Measurements from ENCODE around the gene CCHCR1. TPM values are rescaled to one million over a fixed set of nuclear protein-coding genes. Genes with fewer than 3 reads are reported as not detected.
"Not testable (repeated sequence)": the region's sequence is repeated elsewhere in the genome, so short reads cannot be mapped to it uniquely, and the experiment has no call there.

CCHCR1 gene
- total RNA-seq, 3 donors from 2014 or later = 10.9 to 17.1 (median 17.0) TPM

DNA sequence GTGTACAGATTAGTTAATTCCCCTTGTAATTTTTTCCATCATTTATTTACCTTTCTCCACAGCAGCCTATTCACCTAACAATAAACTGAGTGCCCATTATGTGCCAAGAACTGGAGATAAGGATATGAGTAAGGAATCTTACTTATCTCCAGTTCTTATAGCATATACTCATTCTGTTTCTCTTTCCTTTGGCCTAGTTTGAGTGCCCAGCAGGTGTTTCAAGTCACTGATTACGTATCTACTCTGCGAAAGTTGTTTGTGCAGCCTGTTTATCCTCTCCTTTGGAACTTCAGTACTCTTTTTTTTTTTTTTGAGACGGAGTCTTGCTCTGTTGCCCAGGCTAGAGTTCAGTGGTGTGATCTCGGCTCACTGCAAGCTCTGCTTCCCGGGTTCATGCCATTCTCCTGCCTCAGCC, 30.2 kb upstream of the CCHCR1 start:
- H3K36me3 ChIP-seq = no peaks in the 10 kb centered on the region
- no peaks in the 10 kb centered on the region for H3K27me3 ChIP-seq
- intact Hi-C loops (cut with DNase I; ENCODE audit: low total_unique reads) = no loop called here
- DNase-seq (ENCODE audit: low spot score in 2 of 2) = no peak
- no peak overlapping the region for H3K4me3 ChIP-seq
- no peaks in the 10 kb centered on the region for H3K4me1 ChIP-seq
- TF ChIP-seq, protein P1, sequence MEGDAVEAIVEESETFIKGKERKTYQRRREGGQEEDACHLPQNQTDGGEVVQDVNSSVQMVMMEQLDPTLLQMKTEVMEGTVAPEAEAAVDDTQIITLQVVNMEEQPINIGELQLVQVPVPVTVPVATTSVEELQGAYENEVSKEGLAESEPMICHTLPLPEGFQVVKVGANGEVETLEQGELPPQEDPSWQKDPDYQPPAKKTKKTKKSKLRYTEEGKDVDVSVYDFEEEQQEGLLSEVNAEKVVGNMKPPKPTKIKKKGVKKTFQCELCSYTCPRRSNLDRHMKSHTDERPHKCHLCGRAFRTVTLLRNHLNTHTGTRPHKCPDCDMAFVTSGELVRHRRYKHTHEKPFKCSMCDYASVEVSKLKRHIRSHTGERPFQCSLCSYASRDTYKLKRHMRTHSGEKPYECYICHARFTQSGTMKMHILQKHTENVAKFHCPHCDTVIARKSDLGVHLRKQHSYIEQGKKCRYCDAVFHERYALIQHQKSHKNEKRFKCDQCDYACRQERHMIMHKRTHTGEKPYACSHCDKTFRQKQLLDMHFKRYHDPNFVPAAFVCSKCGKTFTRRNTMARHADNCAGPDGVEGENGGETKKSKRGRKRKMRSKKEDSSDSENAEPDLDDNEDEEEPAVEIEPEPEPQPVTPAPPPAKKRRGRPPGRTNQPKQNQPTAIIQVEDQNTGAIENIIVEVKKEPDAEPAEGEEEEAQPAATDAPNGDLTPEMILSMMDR (IDR thresholded peaks at IDR 0.05) = no peak
- TF ChIP-seq POLR2A (IDR thresholded peaks at IDR 0.05) (no peak), POLR2AphosphoS5 (IDR thresholded peaks at IDR 0.05) (no peak)
- H3K27ac ChIP-seq = peak overlapping the region in 1 of 2 donors; percentile 33
- H3K9me3 ChIP-seq = no peaks in the 10 kb centered on the region

DNA sequence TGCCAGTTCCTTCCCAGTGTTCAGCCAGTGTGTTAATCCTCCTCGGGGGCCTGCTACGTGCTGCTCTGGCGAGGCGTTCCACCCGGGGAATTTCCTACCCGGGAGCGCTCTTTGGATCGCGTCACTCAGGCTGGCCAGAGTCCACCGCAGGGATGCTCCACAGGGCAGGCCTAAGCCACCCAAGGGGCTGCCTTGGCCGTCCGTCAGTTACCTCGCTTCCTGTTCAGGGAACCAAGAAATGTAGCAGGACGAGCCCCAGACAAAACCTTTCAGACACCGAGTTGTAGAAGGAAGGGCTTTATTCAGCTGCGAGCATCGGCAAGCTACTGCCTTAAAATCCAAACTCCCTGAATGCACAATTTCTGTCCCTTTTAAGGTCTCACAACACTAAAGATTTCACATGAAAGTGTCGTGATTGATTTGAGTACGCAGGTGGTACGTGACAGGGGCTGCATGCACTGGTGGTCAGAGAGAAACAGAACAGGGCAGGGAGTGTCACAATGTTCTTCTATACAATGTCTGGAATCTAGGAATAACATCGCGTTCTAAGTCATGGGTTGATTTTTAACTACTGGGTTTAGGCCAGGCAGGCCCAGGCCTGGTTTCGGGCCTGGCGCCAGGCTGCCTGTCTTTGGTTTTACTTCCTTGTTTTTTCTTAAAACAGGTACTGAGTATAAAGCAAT, 28.6 kb upstream of the CCHCR1 start:
- intact Hi-C loops (cut with DNase I; ENCODE audit: low total_unique reads) = no loop called here
- peak in 1 of 2 donors; percentile 79 for DNase-seq (ENCODE audit: low spot score in 2 of 2)
- TF ChIP-seq, protein P1 (IDR thresholded peaks at IDR 0.05) = no peak
- TF ChIP-seq POLR2AphosphoS5 (IDR thresholded peaks at IDR 0.05) (no peak), POLR2A (IDR thresholded peaks at IDR 0.05) (no peak)
- H3K4me3 ChIP-seq = peak overlapping the region in 2 of 3 donors; percentile 30 to 57
- H3K36me3 ChIP-seq = no peaks in the 10 kb centered on the region
- peak overlapping the region; percentile 90 to 92 for H3K27ac ChIP-seq
- H3K27me3 ChIP-seq = no peaks in the 10 kb centered on the region
- H3K4me1 ChIP-seq = no peaks in the 10 kb centered on the region
- H3K9me3 ChIP-seq = no peaks in the 10 kb centered on the region

DNA sequence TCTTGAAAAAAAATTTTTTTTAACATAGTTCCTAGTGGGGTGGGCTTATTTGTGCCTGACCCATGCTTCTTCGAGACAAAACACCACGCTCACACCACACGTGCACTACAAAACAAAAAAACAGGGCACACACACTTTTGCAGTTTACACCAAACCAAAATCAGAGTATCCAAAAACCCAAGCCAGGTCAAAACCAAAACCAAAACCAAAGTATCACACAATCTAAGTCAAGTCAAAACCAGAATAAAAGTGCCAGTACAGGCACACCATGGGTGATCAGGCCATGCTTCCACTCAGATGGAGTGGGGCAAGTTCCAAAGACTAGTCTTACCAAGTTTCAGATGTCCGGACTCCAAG, 28.1 kb upstream of the CCHCR1 start:
- H3K9me3 ChIP-seq; H3K36me3 ChIP-seq; DNase-seq (ENCODE audit: low spot score in 2 of 2); intact Hi-C loops (cut with DNase I; ENCODE audit: low total_unique reads); H3K4me1 ChIP-seq; H3K27me3 ChIP-seq: not testable (repeated sequence)
- Histone ChIP-seq H3K4me3 (peak overlapping the region in 2 of 3 donors; percentile 30 to 57), H3K27ac (peak overlapping the region; percentile 90 to 92)

DNA sequence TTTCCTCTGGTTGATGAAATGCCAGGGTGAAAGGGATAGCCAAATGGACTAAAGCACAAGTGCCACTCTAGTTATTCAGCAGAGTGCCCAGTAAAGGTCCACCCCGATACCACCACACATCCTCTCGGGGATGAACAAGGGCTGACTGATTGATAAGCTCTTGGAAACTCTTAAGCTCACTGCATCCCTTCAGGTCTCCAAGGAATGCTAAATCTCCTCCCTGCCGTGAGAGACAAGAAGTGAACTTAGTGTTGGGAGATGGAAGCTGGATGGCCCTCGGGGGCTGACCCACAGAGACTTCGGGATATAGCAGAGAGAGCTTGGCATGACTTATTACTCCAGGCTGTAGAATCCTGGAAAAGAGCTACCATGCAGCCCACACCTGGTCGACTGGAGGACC, 26.3 kb upstream of the CCHCR1 start:
- H3K36me3 ChIP-seq; intact Hi-C loops (cut with DNase I; ENCODE audit: low total_unique reads); DNase-seq (ENCODE audit: low spot score in 2 of 2); H3K4me1 ChIP-seq; H3K27ac ChIP-seq; H3K4me3 ChIP-seq; H3K27me3 ChIP-seq; H3K9me3 ChIP-seq: not testable (repeated sequence)

DNA sequence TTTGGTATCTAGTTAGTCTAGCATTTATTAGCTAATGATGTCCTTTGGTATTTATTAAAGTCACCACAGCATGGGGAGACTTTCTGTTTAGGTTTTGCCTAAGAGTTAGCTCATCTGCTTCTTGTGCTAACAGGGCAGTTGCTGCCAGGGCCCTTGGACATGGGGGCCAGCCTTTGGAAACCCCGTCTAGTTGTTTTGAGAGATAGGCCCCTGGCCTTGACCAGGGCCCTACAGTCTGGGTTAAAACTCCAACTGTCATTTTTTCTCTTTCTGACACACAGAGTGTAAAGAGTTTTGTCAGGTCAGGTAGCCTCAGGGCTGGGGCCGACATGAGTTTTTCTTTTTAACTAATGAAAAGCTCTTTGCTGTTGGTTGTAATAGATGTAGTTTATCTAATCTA, 25.7 kb upstream of the CCHCR1 start:
- H3K27ac ChIP-seq; DNase-seq (ENCODE audit: low spot score in 2 of 2); H3K9me3 ChIP-seq; H3K27me3 ChIP-seq; H3K4me3 ChIP-seq; H3K4me1 ChIP-seq; H3K36me3 ChIP-seq; intact Hi-C loops (cut with DNase I; ENCODE audit: low total_unique reads): not testable (repeated sequence)

DNA sequence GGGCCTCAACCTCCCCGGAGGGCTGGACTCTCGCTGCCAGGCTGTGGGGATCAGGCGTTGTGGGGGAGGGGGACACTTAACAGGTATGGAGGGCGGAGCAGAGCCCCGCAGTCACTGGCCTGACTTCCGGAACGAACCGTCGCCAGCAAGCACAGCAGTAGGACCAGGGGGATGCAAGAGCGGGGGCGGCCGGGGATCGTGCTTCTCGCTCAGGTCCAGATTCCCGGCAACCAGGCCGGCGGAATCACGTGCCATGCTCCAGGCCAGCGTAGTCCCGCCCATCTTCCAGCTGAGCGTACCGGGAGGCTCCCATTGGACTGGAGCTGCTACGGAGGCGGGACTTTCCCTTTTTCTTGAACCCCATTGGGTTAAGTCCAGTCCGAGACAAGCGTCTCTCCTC, 22.9 kb upstream of the CCHCR1 start:
- Histone ChIP-seq H3K9me3 (no peaks in the 10 kb centered on the region), H3K36me3 (no peaks in the 10 kb centered on the region), H3K27me3 (no peaks in the 10 kb centered on the region), H3K27ac (no peak overlapping the region), H3K4me3 (peak overlapping the region; percentile 3 to 45 (median 26)), H3K4me1 (no peaks in the 10 kb centered on the region)
- DNase-seq (ENCODE audit: low spot score in 2 of 2) = peak; percentile 67 to 78
- intact Hi-C loops (cut with DNase I; ENCODE audit: low total_unique reads) = no loop called here
- TF ChIP-seq, protein P1 (IDR thresholded peaks at IDR 0.05) = no peak
- no peak for TF ChIP-seq POLR2A (IDR thresholded peaks at IDR 0.05)
- no peak for TF ChIP-seq POLR2AphosphoS5 (IDR thresholded peaks at IDR 0.05)

DNA sequence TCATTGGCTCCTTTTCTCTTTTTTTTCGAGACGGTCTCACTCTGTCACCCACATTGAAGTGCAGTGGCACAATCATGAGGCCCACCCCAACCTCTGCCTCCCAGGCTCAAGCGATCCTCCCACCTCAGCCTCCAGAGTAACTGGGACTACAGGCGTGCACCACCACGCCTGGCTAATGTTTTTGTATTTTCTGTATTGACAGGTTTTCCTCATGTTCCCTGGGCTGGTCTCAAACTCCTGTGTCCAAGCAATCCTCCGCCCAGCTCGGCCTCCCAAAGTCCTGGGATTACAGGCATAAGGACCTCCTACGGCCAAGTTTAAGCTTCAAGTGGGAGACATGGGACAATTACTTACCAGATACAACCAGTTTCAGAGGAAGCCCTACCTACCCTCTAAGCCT, 22.3 kb upstream of the CCHCR1 start:
- Histone ChIP-seq H3K4me1 (no peaks in the 10 kb centered on the region), H3K27ac (no peak overlapping the region), H3K36me3 (no peaks in the 10 kb centered on the region), H3K27me3 (no peaks in the 10 kb centered on the region), H3K4me3 (peak overlapping the region in 1 of 3 donors; percentile 45), H3K9me3 (no peaks in the 10 kb centered on the region)
- no peak for DNase-seq (ENCODE audit: low spot score in 2 of 2)
- no peak for TF ChIP-seq POLR2A (IDR thresholded peaks at IDR 0.05)
- TF ChIP-seq POLR2AphosphoS5 (IDR thresholded peaks at IDR 0.05) = no peak
- TF ChIP-seq, protein P1 (IDR thresholded peaks at IDR 0.05) = no peak
- intact Hi-C loops (cut with DNase I; ENCODE audit: low total_unique reads) = no loop called here
